ENCODE data around the gene TSR3. TPM values are rescaled to one million over a fixed set of nuclear protein-coding genes. Genes with fewer than 3 reads are reported as not detected.
A peak's percentile ranks its signal among the peaks of the same experiment; 100 is the strongest.

Gene TSR3
- total and polyA plus RNA-seq, 4 donors = 32.1 to 88.0 (median 52.9) TPM

- no peak overlapping the region for H3K4me3 ChIP-seq (ENCODE audit: low read length in 2 of 2)
- ATAC-seq (ENCODE audit: low FRiP score) (no peak), DNase-seq (no peak)
- intact Hi-C loops (cut with DNase I) = loop anchor here in 1 of 2 donors (2.0 kb wide), 1 partner anchor 51 kb away; the partner anchor contains the start of gene CCDC154
- 94 to 95% methylated on average over 21 of the region's 21 CpGs for WGBS, 2 donors
- H3K27me3 ChIP-seq (ENCODE audit: control insufficient read depth in 1 of 2, insufficient read depth in 2 of 2, low read length in 1 of 2) = no peaks in the 10 kb centered on the region
- no peaks in the 10 kb centered on the region for H3K9me3 ChIP-seq (ENCODE audit: control insufficient read depth, low read length)
- no peak overlapping the region for H3K27ac ChIP-seq (ENCODE audit: low read depth in 1 of 2, low read length in 2 of 2)
- peaks cover 0 to 3% of the 10 kb centered on the region in 2 donors for H3K36me3 ChIP-seq (ENCODE audit: control insufficient read depth in 1 of 2, insufficient read depth in 2 of 2, low read length in 1 of 2)
- no peaks in the 10 kb centered on the region for H3K4me1 ChIP-seq (ENCODE audit: control insufficient read depth in 1 of 2, insufficient read depth in 2 of 2, low read length in 2 of 2)
These were observed 42.0 kb upstream of the TSR3 start for GRCh38 chr16:1393613-1394176.

- no peak overlapping the region for H3K27ac ChIP-seq (ENCODE audit: low read depth in 1 of 2, low read length in 2 of 2)
- 91 to 94% methylated on average over 17 of the region's 17 CpGs for WGBS, 2 donors
- peaks cover 0 to 3% of the 10 kb centered on the region in 2 donors for H3K36me3 ChIP-seq (ENCODE audit: control insufficient read depth in 1 of 2, insufficient read depth in 2 of 2, low read length in 1 of 2)
- ATAC-seq (ENCODE audit: low FRiP score) (no peak), DNase-seq (no peak)
- no peaks in the 10 kb centered on the region for H3K27me3 ChIP-seq (ENCODE audit: control insufficient read depth in 1 of 2, insufficient read depth in 2 of 2, low read length in 1 of 2)
- H3K9me3 ChIP-seq (ENCODE audit: control insufficient read depth, low read length) = no peaks in the 10 kb centered on the region
- no peak overlapping the region for H3K4me3 ChIP-seq (ENCODE audit: low read length in 2 of 2)
- intact Hi-C loops (cut with DNase I) = no loop called here
- H3K4me1 ChIP-seq (ENCODE audit: control insufficient read depth in 1 of 2, insufficient read depth in 2 of 2, low read length in 2 of 2) = no peaks in the 10 kb centered on the region
These were observed 41.1 kb upstream of the TSR3 start for GRCh38 chr16:1392826-1393225.

DNA sequence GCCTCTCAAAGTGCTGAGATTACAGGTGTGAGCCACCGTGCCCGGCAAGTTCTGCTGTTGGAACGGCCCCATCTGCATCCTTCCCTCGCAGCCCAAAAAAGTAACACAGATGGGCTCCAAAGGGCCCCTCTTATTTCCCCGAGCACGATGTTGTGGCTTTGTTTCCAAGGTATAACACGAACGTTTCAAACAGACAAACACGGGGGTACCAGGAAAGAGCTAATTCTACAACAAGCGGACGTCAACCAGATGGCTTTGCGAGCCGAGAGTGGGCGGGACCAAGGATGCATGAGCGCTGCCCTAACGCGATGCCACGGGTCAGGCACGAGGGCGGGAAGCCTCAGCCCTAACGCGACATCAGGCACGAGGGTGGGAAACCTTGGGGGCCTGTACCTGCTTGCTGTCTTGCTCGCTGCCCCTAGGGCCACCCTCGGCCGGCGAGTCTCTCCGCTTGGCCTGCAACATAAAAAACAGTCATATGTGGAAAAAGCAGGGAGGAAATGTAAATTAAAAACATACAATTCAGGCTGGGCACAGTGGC, 38.6 kb upstream of the TSR3 start:
- Histone ChIP-seq H3K4me3 (ENCODE audit: low read length in 2 of 2) (no peak overlapping the region), H3K27me3 (ENCODE audit: control insufficient read depth in 1 of 2, insufficient read depth in 2 of 2, low read length in 1 of 2) (no peaks in the 10 kb centered on the region), H3K9me3 (ENCODE audit: control insufficient read depth, low read length) (no peaks in the 10 kb centered on the region), H3K4me1 (ENCODE audit: control insufficient read depth in 1 of 2, insufficient read depth in 2 of 2, low read length in 2 of 2) (no peaks in the 10 kb centered on the region), H3K27ac (ENCODE audit: low read depth in 1 of 2, low read length in 2 of 2) (no peak overlapping the region), H3K36me3 (ENCODE audit: control insufficient read depth in 1 of 2, insufficient read depth in 2 of 2, low read length in 1 of 2) (peaks cover 0 to 3% of the 10 kb centered on the region in 2 donors)
- no peak for ATAC-seq (ENCODE audit: low FRiP score)
- intact Hi-C loops (cut with DNase I) = no loop called here
- WGBS, 2 donors = 86% methylated on average over 28 of the region's 28 CpGs
- no peak for DNase-seq

GRCh38 chr16:1389762-1390161, 38.1 kb upstream of the TSR3 start:
- WGBS, 2 donors = 89 to 90% methylated on average over 7 of the region's 7 CpGs
- intact Hi-C loops (cut with DNase I) = no loop called here
- ATAC-seq (ENCODE audit: low FRiP score) = no peak
- no peak for DNase-seq
- H3K27ac ChIP-seq (ENCODE audit: low read depth in 1 of 2, low read length in 2 of 2) = no peak overlapping the region
- no peaks in the 10 kb centered on the region for H3K4me1 ChIP-seq (ENCODE audit: control insufficient read depth in 1 of 2, insufficient read depth in 2 of 2, low read length in 2 of 2)
- peaks cover 3 to 4% of the 10 kb centered on the region in 2 donors for H3K36me3 ChIP-seq (ENCODE audit: control insufficient read depth in 1 of 2, insufficient read depth in 2 of 2, low read length in 1 of 2)
- no peak overlapping the region for H3K4me3 ChIP-seq (ENCODE audit: low read length in 2 of 2)
- H3K27me3 ChIP-seq (ENCODE audit: control insufficient read depth in 1 of 2, insufficient read depth in 2 of 2, low read length in 1 of 2) = no peaks in the 10 kb centered on the region
- H3K9me3 ChIP-seq (ENCODE audit: control insufficient read depth, low read length) = no peaks in the 10 kb centered on the region

GRCh38 chr16:1387331-1387730, 35.7 kb upstream of the TSR3 start:
- intact Hi-C loops (cut with DNase I) = no loop called here
- H3K4me3 ChIP-seq (ENCODE audit: low read length in 2 of 2) = no peak overlapping the region
- H3K36me3 ChIP-seq (ENCODE audit: control insufficient read depth in 1 of 2, insufficient read depth in 2 of 2, low read length in 1 of 2) = peaks cover 1 to 3% of the 10 kb centered on the region in 2 donors
- ATAC-seq (ENCODE audit: low FRiP score) (no peak), DNase-seq (no peak)
- H3K27ac ChIP-seq (ENCODE audit: low read depth in 1 of 2, low read length in 2 of 2) = no peak overlapping the region
- 89 to 90% methylated on average over 14 to 16 of the region's 16 CpGs for WGBS, 2 donors
- no peaks in the 10 kb centered on the region for H3K9me3 ChIP-seq (ENCODE audit: control insufficient read depth, low read length)
- H3K27me3 ChIP-seq (ENCODE audit: control insufficient read depth in 1 of 2, insufficient read depth in 2 of 2, low read length in 1 of 2) = no peaks in the 10 kb centered on the region
- H3K4me1 ChIP-seq (ENCODE audit: control insufficient read depth in 1 of 2, insufficient read depth in 2 of 2, low read length in 2 of 2) = no peaks in the 10 kb centered on the region

- ATAC-seq (ENCODE audit: low FRiP score) (no peak), DNase-seq (no peak)
- H3K27ac ChIP-seq (ENCODE audit: low read depth in 1 of 2, low read length in 2 of 2) = no peak overlapping the region
- H3K27me3 ChIP-seq (ENCODE audit: control insufficient read depth in 1 of 2, insufficient read depth in 2 of 2, low read length in 1 of 2) = no peaks in the 10 kb centered on the region
- no peak overlapping the region for H3K4me3 ChIP-seq (ENCODE audit: low read length in 2 of 2)
- peaks cover 1 to 3% of the 10 kb centered on the region in 2 donors for H3K36me3 ChIP-seq (ENCODE audit: control insufficient read depth in 1 of 2, insufficient read depth in 2 of 2, low read length in 1 of 2)
- H3K9me3 ChIP-seq (ENCODE audit: control insufficient read depth, low read length) = no peaks in the 10 kb centered on the region
- intact Hi-C loops (cut with DNase I) = no loop called here
- 95 to 96% methylated on average over 39 of the region's 39 CpGs for WGBS, 2 donors
- H3K4me1 ChIP-seq (ENCODE audit: control insufficient read depth in 1 of 2, insufficient read depth in 2 of 2, low read length in 2 of 2) = no peaks in the 10 kb centered on the region
These were observed 33.6 kb upstream of the TSR3 start for GRCh38 chr16:1385232-1385631.

GRCh38 chr16:1383556-1383955, 31.9 kb upstream of the TSR3 start:
- WGBS, 2 donors = 92 to 95% methylated on average over 18 of the region's 18 CpGs
- DNase-seq (peak in 1 of 2 donors; percentile 77), ATAC-seq (ENCODE audit: low FRiP score) (no peak)
- intact Hi-C loops (cut with DNase I) = no loop called here
- Histone ChIP-seq H3K36me3 (ENCODE audit: control insufficient read depth in 1 of 2, insufficient read depth in 2 of 2, low read length in 1 of 2) (peaks cover 1 to 3% of the 10 kb centered on the region in 2 donors), H3K27ac (ENCODE audit: low read depth in 1 of 2, low read length in 2 of 2) (no peak overlapping the region), H3K4me1 (ENCODE audit: control insufficient read depth in 1 of 2, insufficient read depth in 2 of 2, low read length in 2 of 2) (no peaks in the 10 kb centered on the region), H3K9me3 (ENCODE audit: control insufficient read depth, low read length) (no peaks in the 10 kb centered on the region), H3K27me3 (ENCODE audit: control insufficient read depth in 1 of 2, insufficient read depth in 2 of 2, low read length in 1 of 2) (no peaks in the 10 kb centered on the region), H3K4me3 (ENCODE audit: low read length in 2 of 2) (no peak overlapping the region)

GRCh38 chr16:1381612-1382406, 30.1 kb upstream of the TSR3 start:
- Histone ChIP-seq H3K4me3 (ENCODE audit: low read length in 2 of 2) (no peak overlapping the region), H3K36me3 (ENCODE audit: control insufficient read depth in 1 of 2, insufficient read depth in 2 of 2, low read length in 1 of 2) (peaks cover 1 to 3% of the 10 kb centered on the region in 2 donors)

DNA sequence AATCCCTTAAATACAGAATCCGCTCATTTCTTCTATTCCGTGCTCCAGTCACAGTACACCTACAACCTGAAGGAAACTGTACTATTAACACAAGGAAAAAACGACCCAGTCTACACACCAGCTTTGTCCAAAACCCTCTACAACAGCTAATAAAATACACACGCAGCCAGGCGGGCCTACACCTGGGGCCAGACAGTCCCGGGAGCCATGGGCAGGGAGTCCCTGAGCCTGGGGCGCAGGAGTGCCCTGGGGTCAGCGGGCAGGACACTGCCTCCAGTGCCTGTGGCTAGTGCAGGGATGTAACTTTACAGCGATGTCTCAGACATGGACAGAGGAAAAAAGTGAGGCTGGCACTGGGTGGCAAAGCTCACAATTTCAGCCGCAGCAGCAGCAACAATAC, 28.5 kb upstream of the TSR3 start:
- no peak overlapping the region for H3K27ac ChIP-seq (ENCODE audit: low read depth in 1 of 2, low read length in 2 of 2)
- WGBS, 2 donors = 91 to 92% methylated on average over 10 of the region's 10 CpGs
- intact Hi-C loops (cut with DNase I) = no loop called here
- no peaks in the 10 kb centered on the region for H3K4me1 ChIP-seq (ENCODE audit: control insufficient read depth in 1 of 2, insufficient read depth in 2 of 2, low read length in 2 of 2)
- DNase-seq (no peak), ATAC-seq (ENCODE audit: low FRiP score) (no peak)
- H3K9me3 ChIP-seq (ENCODE audit: control insufficient read depth, low read length) = no peaks in the 10 kb centered on the region
- H3K36me3 ChIP-seq (ENCODE audit: control insufficient read depth in 1 of 2, insufficient read depth in 2 of 2, low read length in 1 of 2) = peaks cover 1 to 3% of the 10 kb centered on the region in 2 donors
- H3K4me3 ChIP-seq (ENCODE audit: low read length in 2 of 2) = no peak overlapping the region
- H3K27me3 ChIP-seq (ENCODE audit: control insufficient read depth in 1 of 2, insufficient read depth in 2 of 2, low read length in 1 of 2) = no peaks in the 10 kb centered on the region

More at GRCh38 chr16:1381612-1382406, 30.1 kb upstream of the TSR3 start:
- Histone ChIP-seq H3K4me1 (ENCODE audit: control insufficient read depth in 1 of 2, insufficient read depth in 2 of 2, low read length in 2 of 2) (no peaks in the 10 kb centered on the region), H3K9me3 (ENCODE audit: control insufficient read depth, low read length) (no peaks in the 10 kb centered on the region), H3K27ac (ENCODE audit: low read depth in 1 of 2, low read length in 2 of 2) (no peak overlapping the region), H3K27me3 (ENCODE audit: control insufficient read depth in 1 of 2, insufficient read depth in 2 of 2, low read length in 1 of 2) (no peaks in the 10 kb centered on the region)
- DNase-seq (no peak), ATAC-seq (ENCODE audit: low FRiP score) (no peak)
- intact Hi-C loops (cut with DNase I) = no loop called here
- 91 to 95% methylated on average over 9 of the region's 9 CpGs for WGBS, 2 donors
